Middle frontal gyrus (tissue), 1 donor: ENCODE measurements around the gene PAK1.

Experiments
- DNase-seq: peaks from one replicate; pipeline ENCODE4 v3.0.0-alpha.2; 2015; ENCODE audit warnings: low spot score; ENCODE audit errors: extremely low spot score

PAK1 gene

DNA sequence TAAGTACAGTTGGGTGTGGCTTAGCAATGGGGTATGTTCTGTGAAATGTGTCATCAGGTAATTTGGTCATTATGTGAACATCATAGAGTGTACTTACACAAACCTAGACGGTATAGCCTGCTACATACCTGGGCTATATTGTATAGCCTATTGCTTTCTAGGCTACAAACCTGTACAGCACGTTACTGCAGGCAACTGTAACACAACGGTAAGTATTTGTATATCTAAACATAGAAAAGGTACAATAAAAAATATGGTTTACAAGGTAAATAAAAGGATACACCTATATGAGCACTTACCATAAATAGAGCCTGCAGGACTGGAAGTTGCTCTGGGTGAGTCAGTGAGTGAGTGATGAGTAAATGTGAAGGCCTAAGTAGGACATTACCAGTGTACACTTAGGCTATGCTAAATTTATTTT is 99.3 kb downstream of the PAK1 start:
- DNase-seq = no peak

DNA sequence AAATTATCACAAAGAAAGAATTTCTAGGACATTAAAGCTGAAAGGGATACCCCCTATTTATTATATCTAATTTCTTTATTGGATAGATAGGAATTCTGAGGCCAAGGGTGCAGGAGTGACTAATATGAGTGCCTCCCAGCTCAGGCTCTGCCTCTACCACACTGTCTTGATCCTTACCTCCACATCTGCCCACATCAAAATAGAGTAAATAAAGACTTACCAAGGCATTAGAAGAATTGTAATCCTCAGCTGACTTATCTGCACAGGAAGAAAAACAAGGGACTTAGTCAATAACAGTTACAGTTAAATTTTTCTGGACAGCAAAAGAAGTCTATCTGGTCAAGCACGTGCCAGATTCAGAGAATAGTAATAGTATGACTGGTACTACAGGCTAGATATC is 99.8 kb downstream of the PAK1 start:
- no peak for DNase-seq

DNA sequence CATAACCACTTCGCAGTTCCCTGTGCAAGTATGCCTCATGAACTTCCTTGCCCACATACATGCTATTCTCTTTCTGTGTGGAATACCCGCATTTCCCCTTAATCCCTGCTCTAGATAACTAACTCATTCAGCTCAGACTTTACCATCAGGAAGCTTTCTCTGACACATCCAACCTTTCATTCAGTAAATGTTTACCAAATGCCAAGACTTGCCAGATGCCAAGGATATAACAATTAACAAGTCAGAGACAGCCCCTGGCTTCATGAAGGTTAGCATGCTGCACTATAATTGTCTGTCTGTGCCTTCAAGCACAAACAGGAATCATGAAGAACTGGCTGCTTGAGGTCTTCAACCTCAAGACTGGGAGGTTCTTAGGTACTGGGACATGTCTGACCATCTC is 101.2 kb downstream of the PAK1 start:
- DNase-seq = no peak

DNA sequence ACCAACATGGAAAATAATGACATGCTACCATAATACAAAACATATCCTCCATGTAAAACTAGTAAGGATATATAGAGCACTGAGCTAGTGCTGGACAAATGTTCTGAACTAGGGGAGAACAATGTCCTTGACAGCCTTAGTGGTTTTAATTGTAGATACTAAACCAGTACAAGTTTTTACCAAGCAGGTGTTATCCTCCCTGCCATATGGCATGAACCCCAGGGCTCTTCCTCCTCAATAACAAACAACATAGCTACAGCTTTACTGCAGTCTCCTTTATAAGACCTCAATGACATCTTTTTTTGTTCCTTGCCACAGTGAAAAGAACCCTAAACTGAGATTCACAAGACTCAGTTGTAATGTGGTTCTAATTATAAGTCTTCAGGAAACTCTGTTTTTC is 102.2 kb downstream of the PAK1 start:
- DNase-seq = no peak

DNA sequence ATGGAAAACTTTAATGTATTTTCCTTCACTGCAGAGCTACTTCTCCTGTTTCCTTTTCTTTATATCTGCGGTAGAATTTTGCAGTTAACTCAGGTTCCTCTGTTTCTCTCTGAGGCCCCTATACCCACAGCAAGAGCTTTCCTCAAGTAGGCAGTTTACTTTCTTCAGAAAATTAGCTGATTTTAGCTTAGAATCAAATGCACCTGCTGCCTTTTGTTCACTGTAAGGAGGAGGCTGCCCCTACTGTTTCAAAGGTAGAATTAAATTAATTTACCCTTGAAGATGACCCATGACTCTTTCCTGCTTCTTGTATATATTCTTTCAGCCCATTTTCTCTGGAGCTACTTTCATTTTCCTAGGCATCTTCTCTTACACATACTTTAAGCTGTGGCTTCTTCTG is 103.7 kb downstream of the PAK1 start:
- no peak for DNase-seq

DNA sequence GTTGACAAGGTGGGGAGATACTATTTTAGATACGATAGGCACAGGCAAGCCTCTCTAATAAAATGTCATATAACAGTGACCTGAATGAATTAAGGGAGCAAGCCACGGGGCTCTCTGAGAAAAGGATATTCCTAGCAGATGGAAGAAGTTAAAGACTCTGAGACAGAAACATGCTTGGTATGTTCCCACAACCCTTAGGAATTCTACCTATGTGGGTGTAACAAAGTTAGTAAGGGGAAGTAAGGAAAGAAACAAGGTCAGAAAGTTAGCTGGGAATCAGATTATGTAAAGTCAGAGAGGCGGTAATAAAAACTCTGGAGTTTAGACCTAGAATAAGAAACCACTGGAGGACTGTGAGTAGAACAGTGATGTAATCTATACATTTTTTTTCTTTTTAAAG is 112.7 kb downstream of the PAK1 start:
- DNase-seq = no peak

DNA sequence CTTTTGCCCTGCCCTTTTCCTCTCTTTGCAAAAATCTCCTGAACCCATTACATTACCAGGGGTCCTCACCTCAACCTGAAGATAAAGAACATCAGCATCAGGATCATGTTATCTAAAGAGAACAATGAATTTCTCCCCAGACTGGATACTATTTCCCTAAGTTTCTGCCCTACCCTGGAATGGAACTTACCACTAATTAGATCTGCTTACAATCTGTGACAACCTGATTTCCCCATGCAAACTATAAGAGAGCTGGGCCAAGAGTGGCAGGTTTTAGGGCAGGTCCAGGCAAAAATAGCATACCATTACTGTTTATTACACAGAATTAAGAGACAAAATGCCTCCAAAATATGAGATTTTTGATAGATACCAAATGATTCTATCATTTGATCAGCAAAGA is 114.4 kb downstream of the PAK1 start:
- no peak for DNase-seq

DNA sequence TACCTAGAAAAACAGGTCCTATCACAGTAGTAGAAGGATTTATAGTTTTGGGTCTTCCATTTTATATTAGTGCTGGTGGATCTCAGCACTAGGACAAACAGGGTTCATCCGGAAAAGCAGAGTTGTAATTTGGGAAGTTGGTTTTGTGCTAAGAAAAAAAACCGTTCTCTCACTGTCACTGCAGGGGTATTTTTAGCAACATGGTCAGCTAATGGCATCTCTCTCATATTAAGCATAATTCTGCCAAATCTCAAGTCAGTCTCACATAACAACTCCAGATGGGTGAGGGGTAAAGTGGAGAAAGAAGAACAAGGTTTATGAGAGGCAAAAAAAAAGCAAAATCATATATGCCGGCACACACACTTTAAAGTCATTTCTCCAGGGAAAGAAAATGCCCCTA is 120.8 kb downstream of the PAK1 start:
- no peak for DNase-seq

DNA sequence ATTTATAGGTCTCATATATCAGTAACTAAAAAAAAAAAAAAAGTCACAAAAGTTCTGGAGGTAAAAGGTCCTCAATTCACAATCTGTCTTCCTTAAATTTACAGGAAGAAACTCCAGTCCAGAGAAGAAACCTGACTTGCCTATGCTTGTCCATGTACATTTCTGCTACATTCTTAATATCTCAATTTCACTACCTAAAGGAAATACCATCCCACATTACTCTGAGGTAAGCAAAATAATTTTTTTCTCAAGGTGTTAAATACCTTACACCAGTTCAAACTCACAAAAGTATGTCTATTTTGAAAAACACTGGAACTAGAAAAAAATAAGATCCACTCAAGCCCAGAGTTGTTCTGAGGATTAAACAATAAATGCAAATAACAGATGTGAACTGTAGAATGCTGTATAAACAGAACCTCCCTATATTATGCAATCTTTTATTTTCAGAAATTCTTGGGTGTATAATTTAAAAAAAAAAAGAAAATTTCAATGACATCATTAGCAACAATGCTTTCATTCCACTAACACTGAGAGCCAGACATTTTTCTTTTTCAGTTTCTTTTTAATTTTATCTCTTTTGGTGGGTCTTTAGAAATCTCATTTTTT is 122.5 kb downstream of the PAK1 start:
- DNase-seq = no peak

DNA sequence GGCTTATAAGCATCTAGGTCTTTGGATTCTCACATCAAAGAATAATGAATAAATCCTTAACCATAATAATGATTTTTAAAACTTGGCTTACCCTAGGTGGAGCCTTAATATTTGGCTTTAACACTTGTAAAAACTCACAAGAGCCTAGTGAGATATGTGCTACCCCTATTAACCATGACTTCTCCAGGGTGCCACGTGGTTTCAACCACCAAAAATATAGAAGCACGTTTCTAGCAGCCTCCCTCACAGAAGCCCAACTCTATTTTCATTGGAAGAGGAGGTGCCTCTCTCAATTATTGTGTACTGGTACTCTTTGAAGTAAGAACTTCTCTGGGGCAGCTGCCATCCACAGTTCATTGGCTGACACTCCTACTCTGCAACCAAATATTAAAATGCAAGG is 125.9 kb downstream of the PAK1 start:
- no peak for DNase-seq

DNA sequence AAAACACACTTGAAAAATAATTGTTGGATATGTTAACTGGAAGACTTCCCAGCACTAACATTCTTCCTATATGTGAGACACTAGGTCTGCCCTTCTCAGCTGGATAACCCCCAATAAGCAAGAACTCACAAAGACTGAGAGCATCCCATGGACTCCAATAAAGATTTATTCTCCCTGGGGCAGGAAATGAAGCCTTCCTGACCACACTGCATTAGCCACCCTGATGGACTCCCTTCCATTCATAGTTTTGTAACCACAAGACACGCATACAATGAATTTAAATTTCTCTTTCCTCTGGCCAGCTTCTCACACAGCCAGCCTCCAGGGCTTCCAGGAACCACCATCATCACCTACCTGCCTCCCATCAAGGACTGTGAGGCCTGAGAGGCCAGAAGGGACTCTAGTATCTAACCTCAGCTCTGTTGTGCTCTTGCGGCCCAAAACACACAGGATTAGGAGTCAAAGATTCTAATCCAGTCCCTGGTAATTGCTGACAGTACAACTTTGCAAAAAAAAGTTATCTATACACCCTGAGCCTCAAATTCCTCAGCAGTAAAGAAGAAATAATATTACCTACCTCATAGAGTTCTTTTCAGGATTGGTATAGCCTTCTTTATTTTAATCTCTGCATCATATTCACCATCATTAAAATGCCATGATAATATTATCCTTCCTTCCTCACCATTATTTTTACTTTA is 126.8 kb downstream of the PAK1 start:
- DNase-seq = no peak

DNA sequence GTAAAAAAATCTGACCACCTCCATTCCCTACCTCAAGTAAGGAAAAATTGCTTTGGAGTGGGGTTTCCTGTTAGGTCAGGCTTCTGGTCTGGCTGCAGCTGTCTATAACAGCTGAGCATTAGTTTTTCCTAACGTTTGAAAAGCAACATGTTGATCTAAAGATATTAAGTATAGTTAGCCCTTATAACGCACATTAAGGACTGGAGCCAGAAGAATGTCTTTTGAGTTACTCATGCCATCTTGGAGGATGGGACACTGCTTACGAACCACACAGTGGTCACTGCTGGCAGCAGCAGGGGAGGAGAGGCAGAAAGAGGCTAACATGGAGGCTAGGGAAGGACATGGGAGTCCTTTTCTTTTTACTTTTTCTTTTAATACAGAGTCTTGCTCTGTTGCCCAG is 128.3 kb downstream of the PAK1 start:
- no peak for DNase-seq

DNA sequence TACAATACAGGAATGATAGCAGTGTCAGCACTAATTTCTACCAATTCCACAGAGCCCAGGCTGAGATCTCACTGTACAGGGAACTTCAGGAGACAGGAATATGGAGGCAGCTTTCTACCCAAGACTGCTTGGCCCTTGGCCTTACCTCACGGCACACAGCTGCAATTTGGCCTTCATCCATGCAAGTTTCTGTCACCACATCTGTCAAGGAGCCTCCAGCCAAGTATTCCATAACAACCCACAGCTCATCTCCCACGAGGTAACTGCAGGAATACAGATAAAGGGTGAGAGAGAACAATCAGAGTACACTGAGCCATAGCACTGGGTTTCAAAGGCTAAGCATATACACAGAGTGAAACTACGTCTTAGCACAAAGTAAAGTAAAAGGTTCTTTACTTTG is 133.4 kb downstream of the PAK1 start:
- DNase-seq = no peak

DNA sequence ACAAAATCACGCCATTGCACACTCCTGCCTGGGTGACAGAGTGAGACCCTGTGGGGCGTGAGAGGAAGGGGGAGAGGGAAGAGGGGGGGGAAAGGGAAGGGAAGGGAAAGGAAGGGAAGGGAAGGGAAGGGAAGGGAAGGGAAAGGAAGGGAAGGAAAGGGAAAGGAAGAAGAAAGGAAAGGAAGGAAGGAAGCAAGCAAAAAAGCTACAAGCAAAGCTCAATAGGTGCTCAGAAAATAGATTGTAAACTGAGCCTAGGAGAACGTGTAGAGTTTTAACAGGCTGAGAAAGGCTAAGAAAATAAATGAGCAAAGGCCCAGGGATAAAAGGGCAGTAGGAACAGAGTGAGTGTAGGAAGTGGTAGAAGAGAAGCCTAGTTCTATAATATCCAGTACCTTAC is 141.6 kb downstream of the PAK1 start:
- DNase-seq = no peak

DNA sequence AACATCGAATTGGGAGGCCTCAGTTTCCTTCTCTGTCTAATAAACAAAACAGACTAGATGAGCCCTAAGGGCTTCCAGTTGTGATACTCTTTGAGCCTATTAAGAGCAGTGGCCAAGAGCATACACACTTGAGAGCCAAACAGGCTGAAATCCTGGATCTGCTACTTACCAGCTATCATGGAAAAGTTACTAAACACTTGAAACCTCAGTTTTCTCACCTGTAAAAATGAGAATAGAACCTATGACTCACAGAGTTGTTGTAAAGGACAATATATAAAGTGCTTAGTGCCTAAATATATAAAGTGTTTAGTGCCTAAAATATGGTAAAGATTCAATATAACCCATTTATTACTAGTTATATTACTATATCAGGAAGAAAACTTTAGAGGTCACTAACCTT is 148.7 kb downstream of the PAK1 start:
- no peak for DNase-seq

DNA sequence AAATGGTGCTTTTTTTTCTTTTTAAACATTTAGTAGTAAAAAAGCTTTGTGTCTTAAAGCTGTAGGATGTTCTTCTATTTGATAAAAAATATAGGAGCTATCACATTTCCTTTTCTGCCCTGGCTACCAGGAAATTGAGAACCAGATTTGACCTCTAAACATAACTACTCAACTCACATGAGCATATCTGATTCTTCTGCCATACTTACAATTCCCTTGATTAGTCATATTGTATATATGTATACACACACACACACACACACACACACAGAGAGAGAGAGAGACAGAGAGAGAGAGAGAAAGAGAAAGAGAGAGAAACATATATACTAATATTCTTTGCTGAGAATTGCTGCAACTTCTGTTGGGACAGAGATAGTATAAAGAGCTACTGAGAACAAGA is 149.4 kb downstream of the PAK1 start:
- DNase-seq = no peak

DNA sequence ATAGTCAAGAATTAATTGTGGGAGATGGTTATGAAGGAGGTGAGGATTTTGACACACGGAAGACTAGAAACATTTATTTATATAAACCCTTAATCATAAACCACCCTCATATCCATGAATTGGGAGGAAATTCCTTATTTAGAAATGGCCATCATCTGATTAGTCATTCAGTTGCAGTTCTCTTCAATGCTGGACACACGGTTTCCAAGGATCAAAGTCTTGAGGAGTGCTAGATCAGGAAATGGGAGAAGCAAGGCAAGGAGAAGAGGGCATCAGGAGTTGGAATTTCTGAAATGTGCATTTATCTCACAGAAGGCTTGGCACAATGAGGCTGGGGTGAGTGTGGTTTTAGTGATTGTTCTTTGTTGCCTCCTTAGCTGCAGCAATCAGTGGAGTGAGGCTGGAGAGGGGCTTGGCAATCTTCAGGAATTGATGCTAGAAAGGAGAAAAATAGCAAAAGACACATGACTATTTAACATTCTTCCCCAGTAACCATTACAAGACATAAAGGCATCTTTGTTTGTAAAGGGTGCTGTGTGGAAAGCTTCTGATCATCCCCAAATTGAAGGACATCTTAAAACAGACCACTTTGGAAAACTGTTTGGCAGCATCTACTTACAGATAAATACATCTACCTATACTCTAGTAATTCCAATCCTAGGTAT is 150.8 kb downstream of the PAK1 start:
- DNase-seq = no peak

DNA sequence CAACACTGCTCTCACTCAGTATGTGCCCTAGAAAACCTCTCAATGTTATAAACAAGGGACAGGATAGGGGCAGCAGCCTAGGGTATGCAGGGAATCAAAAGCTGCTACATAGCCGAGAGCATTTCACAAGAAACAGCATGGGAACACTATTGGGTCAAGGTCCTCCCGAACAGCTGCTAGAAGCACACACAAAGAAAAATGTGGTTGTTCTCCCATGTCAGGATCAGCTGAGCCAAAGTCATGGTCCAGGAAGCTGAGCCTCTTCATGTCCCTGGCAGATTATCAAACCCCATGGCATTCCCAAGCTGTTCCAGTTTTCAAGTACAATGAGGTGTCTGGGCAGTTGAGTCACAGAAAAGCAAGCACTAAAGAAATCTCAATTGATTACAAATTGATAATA is 151.4 kb downstream of the PAK1 start:
- DNase-seq = no peak

DNA sequence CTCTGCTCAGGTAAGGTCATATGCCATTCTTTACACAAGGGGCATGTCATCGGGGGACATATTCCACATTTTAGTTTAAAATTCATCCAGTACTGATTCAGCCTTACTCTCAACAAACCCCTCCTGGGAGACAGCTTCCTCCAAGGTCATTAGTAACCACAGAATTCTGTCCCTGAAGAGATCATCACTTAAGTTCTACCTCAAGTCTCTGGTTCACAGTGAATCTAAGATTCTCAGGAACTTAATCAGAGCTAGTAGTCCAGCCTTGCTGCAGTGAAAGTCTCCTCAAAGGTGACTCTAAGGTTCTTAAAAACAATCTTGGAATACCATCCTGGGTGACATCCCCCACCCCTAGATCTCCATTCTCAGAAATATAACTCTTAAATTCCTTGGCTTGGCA is 153.5 kb downstream of the PAK1 start:
- DNase-seq = no peak

DNA sequence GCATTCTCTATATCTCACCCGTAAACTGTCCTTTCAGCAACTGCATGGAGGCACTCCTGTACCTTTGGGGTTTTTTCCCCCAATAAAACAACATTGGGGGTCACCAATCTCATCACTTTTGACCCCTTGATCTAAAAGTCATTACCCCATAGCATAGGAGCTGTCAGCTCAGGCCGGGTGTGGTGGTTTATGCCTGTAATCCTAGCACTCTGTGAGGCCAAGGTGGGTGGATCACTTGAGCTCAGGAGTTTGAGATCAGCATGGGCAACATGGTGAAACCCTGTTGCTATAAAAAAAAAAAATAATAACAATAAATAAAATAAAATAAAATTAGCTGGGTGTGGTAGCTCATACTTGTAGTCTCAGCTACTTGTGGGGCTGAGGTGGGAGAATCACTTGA is 155.3 kb downstream of the PAK1 start:
- no peak for DNase-seq

DNA sequence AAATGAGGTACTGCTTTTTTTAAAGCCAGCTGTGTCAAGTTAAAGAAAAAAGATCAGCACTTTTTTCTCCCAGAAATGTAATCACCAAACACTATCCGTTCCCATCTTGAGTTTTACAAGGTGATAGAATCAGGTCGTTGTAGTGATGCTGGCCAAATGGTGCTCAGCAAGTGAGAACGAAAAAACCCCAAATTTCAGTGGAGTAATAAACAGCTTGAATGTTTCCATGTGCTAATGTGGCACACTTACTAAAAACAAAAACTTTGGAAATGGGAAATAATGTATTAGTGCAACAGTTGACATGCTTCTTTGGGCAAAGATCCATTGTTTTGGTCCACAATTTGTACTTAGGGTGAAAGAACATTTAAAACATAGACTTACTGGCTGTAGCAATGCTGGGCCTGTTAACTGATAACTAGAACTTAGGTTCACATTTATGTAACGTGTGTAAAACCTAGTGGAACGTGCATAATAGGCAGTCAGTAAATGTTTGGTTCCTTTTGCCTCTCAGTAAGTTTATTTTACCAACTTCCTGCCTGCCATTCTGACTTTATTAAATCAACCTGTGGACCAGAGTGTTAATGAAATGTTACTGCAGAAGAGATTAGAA is 157.1 kb downstream of the PAK1 start:
- no peak for DNase-seq

DNA sequence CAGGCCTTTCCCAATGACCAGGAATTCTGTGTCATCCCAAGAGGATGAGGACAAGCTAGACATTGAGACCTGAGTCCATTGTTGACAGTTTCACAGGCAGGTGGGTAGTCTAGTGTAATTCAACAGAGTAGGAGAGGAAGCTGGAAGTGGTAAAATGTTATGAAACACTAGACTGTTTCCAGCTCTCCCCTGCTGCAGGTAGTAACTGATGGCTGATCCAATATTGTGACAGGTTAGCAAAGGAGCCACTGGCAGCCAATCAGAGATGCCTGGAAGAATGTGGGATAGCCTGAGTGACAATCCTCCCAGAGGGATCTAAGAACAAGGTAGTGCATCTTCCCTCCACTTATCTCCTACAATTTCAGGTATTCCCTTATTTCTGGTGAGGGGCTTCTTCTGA is 161.8 kb downstream of the PAK1 start:
- DNase-seq = no peak

DNA sequence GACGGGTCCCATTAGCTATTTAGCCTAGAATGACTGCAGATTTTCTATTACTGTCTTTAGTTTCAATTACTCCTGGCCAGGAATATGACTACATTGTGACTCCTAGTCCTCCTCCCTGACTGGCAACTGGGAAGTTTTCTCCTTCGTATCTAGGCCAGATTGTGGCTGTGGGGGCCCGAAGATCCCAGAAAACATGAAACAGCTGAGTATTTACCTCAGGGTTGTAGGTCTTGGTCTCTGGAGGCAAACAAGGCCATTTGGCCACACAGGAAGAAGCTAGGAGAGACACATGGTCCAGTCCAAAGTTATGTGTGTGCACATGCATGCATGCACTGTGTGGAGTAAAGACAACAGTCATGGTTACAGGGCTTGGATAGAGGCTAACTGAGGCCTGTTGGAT is 162.2 kb downstream of the PAK1 start:
- no peak for DNase-seq
